Type B pancreatic cell (in vitro differentiated cells): ENCODE data around the gene ZNF750. TPM values are rescaled to one million over a fixed set of nuclear protein-coding genes. Genes with fewer than 3 reads are reported as not detected.
A peak's percentile ranks its signal among the peaks of the same experiment; 100 is the strongest.

Source experiments
- DNase-seq: peaks from one replicate; pipeline ENCODE4 v3.0.0; 2021; ENCODE audit warnings: mixed read lengths; ENCODE audit not compliant: unreplicated experiment; ENCODE audit errors: extremely low spot score
- H3K27ac Mint-ChIP-seq: 2 replicates; pipeline ENCODE4 v1.8.0; 2021; ENCODE audit warnings: mild to moderate bottlenecking, mixed read lengths
- H3K27me3 Mint-ChIP-seq: 2 replicates; pipeline ENCODE4 v1.8.0; 2021; ENCODE audit warnings: mixed read lengths
- H3K36me3 Mint-ChIP-seq: 2 replicates; pipeline ENCODE4 v1.8.0; 2021; ENCODE audit warnings: mixed read lengths
- H3K4me1 Mint-ChIP-seq: one replicate; pipeline ENCODE4 v1.8.0; 2021; ENCODE audit warnings: mixed read lengths; ENCODE audit not compliant: unreplicated experiment
- H3K4me3 Mint-ChIP-seq: 2 replicates; pipeline ENCODE4 v1.8.0; 2021; ENCODE audit warnings: mild to moderate bottlenecking, mixed read lengths
- H3K9me3 Mint-ChIP-seq: 2 replicates; pipeline ENCODE4 v1.8.0; 2021; ENCODE audit warnings: mixed read lengths
- long read RNA-seq: library from polyadenylated mRNA; unstranded; transcript quantifications from one replicate; pipeline ENCODE4 v2.0.0, GENCODE V29; 2020
- total RNA-seq: library from RNA; stranded (reverse); gene quantifications from 2 replicates; pipeline ENCODE4 v1.2.1, GENCODE V29; 2021; ENCODE audit warnings: low replicate concordance
- TF ChIP-seq, protein P1 (sequence below): fragments of 200-600 bp; sonication (generic); conservative IDR thresholded peaks from 2 replicates; pipeline ENCODE4 v1.5.0; 2021; ENCODE audit warnings: antibody characterized with exemption, mild to moderate bottlenecking

ZNF750 gene
- total RNA-seq, result 10.3 and 34.7 TPM in 2 replicates
- long read RNA-seq, transcript ZNF750-201 (3 exons, 3,713 nt), result major isoform, 11 of 50 reads
- long read RNA-seq, partial matches to known transcripts, result 37 of 50 reads
- long read RNA-seq, other reads (novel, unspliced or antisense), result 2 of 50 reads

DNA sequence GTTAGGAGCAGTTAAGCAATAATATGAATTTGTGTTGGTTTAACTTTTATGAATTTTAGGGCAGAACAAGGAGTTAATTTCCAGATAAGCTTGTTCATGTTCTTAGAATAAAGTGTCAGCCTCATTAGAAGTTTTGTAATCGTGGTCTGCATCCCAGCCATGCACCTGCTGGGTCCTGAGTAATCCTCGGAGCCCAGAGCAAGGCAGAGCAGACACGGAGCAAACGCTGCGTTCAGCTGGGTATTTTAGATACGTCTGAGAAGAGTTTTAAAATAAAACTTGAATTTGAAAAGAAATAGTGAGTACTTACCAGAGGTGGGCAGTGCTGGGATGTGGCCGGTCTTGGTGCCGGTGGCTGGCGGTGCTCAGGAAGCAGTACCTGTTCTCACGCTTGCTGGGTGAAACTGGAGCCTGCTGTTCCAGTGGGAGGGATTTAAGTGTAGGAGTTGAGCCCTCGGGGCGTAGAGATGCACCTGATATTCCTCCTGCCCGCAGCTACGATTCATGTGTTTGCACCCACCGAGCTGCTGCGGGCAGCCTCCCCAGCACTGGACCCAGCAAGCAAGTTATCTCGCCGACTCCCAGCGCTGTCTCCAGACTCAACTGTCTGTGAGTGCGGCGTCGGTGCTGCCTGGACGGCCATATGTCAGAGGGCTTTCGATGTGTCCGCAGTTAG is at the start of gene ZNF750:
Gene ZNF750 (minus strand): TSS at position 406 of the 676 bp plus-strand sequence. CDS start 7,568 bp downstream, outside the sequence.
- peak within 1 kb of the TSS; percentile 89 for H3K27ac Mint-ChIP-seq
- no peaks in the 10 kb centered on the region for H3K27me3 Mint-ChIP-seq
- TF ChIP-seq, protein P1, sequence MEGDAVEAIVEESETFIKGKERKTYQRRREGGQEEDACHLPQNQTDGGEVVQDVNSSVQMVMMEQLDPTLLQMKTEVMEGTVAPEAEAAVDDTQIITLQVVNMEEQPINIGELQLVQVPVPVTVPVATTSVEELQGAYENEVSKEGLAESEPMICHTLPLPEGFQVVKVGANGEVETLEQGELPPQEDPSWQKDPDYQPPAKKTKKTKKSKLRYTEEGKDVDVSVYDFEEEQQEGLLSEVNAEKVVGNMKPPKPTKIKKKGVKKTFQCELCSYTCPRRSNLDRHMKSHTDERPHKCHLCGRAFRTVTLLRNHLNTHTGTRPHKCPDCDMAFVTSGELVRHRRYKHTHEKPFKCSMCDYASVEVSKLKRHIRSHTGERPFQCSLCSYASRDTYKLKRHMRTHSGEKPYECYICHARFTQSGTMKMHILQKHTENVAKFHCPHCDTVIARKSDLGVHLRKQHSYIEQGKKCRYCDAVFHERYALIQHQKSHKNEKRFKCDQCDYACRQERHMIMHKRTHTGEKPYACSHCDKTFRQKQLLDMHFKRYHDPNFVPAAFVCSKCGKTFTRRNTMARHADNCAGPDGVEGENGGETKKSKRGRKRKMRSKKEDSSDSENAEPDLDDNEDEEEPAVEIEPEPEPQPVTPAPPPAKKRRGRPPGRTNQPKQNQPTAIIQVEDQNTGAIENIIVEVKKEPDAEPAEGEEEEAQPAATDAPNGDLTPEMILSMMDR, result no peak
- H3K36me3 Mint-ChIP-seq, result no peaks in the 10 kb centered on the region
- H3K4me3 Mint-ChIP-seq, result peak within 1 kb of the TSS; percentile 92
- peaks cover 35% of the 10 kb centered on the region for H3K4me1 Mint-ChIP-seq
- H3K9me3 Mint-ChIP-seq, result no peaks in the 10 kb centered on the region
- no peak for DNase-seq

DNA sequence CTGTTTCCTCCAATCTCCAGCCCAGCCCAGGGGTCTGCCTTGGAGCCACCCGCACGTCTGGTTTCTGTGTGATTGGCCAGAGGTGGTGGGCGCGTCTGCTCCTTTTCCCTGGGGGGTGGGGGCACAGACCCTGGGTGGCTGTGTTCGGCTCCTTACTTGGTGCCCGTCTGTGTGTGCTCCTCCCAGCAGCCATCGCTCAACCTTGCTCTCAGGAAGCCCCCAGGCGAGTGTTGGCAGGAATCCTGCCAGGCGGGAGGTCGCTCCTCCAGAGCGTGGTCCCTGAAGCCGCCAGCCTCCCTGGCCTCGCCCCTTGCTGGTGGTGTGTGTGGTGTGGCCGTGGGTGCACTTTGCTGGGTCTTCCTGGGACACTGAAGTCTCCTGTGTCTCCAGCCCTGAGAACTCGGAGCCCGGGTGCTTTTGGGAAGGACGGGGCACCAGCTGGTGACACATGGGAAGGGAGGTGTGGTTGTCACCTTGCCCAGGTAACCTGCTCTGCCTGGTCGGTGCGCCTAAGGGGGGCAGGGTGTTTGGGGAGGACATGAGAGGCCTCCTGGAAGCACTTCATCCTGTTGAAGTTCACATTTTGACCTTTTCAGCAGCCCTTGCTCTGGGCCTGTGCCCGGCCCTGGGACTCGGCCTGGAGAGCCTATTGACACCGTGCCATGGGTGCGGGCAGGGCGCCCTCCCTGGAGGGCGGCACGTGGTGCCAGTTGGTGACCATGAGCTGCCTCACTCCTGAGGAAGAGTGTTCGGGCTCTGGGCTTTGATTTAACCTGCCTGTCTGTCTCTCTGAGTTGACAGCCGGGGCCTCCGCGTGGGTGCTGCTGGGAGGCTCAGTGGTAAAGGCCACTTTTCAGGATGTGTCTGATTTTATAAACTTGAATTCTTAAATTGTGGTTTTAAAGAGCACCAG is 49.0 kb upstream of the ZNF750 start:
- Mint-ChIP-seq H3K4me3 (peak overlapping the region; percentile 78), H3K27ac (peak overlapping the region; percentile 96), H3K4me1 (peaks cover 64% of the 10 kb centered on the region), H3K36me3 (peaks cover 15% of the 10 kb centered on the region), H3K27me3 (no peaks in the 10 kb centered on the region), H3K9me3 (no peaks in the 10 kb centered on the region)
- TF ChIP-seq, protein P1, result no peak
- no peak for DNase-seq

DNA sequence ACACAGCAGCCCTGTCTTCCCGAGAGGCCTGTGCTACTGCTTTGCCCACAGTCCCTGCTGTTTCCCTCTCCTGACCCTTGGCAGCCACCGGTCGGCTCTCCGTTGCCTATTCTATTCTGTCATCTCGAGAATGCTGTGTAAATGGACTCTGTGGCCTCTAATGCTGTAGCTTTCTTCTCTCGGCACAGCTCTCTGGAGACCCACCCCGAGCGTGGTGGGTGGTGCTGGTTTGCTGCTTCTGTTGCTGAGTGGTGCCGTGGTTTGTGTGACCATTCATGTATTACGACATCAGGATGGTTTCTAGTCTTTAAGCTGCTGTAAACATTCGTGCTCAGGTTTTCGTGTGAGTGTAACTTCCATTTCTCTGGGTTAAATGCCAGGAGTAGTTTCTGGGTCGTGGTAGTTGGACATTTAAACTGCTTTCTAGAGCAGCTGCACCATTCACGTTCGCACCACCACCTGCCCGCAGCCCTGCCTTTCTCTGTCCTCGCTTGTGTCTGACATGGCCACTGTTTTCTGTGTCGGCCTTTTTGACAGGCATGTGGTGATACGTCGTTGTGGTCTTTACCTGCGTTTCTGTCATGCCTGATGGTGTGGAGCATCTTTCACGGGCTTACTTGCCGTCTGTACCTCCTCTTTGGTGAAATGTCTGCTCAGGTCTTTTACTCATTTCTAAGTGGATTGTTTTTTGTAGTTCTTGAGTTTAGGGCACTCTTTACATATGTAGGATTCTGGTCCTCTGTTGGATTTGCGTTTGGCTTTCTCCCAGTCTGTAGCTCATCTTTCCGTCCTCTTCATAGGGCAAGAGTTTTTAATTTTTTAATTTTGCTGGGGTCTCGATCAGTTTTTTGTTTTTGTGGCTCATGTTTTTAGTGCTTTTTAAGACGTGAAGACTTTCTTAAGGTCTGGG is 47.7 kb upstream of the ZNF750 start:
- Mint-ChIP-seq H3K4me3 (peak overlapping the region; percentile 9), H3K27ac (peak overlapping the region; percentile 46), H3K4me1 (peaks cover 56% of the 10 kb centered on the region), H3K9me3 (no peaks in the 10 kb centered on the region), H3K36me3 (peaks cover 14% of the 10 kb centered on the region), H3K27me3 (no peaks in the 10 kb centered on the region)
- no peak for DNase-seq
- TF ChIP-seq, protein P1, result no peak

DNA sequence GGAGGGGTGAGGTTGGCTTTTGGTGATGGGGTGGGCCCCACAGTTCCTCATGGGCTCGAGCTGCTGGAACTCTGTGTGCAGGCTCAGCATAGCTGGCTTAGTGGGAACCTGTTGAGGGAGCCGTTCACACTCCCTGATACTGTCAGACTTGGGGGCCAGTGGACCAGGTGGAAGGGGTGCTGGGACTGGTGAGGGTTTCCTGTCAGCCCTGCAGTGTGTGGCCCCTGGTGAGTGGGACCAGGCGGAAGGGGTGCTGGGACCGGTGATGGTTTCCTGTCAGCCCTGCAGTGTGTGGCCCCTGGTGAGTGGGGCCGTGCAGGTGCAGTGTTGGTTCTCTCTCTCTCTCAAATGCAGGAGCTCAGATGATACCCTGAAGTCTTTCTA is 45.1 kb upstream of the ZNF750 start:
- Mint-ChIP-seq H3K27me3 (no peaks in the 10 kb centered on the region), H3K9me3 (no peaks in the 10 kb centered on the region), H3K4me1 (peaks cover 58% of the 10 kb centered on the region), H3K4me3 (peak overlapping the region; percentile 65), H3K27ac (peak overlapping the region; percentile 67), H3K36me3 (peaks cover 14% of the 10 kb centered on the region)
- DNase-seq, result no peak
- TF ChIP-seq, protein P1, result no peak
